Activated T-helper 2 cell treated with anti-CD3 and anti-CD28 coated beads, Interferon-gamma antibody, Interleukin-2, Interleukin-4, amounts not matched to agents 10 μg/mL and 5 μg/mL and 100 μg/mL, durations not matched to agents 14 hours and 24 hours and 36 hours (primary cell): Measurements from ENCODE around the gene COA8. TPM values are rescaled to one million over a fixed set of nuclear protein-coding genes. Genes with fewer than 3 reads are reported as not detected.
A peak's percentile ranks its signal among the peaks of the same experiment; 100 is the strongest.

Experiments used
- DNase-seq: peaks from one replicate; pipeline ENCODE4 v3.0.0; 2021; ENCODE audit warnings: low spot score
- H3K27ac Mint-ChIP-seq: one replicate; pipeline ENCODE4 v1.8.0; 2021; ENCODE audit warnings: mixed read lengths
- H3K27me3 Mint-ChIP-seq: one replicate; pipeline ENCODE4 v1.8.0; 2021; ENCODE audit warnings: low read depth, mixed read lengths
- H3K36me3 Mint-ChIP-seq: one replicate; pipeline ENCODE4 v1.8.0; 2021; ENCODE audit warnings: low read depth, mixed read lengths
- H3K4me1 Mint-ChIP-seq: one replicate; pipeline ENCODE4 v1.8.0; 2021; ENCODE audit warnings: low read depth, mixed read lengths
- H3K4me3 Mint-ChIP-seq: one replicate; pipeline ENCODE4 v1.8.0; 2021; ENCODE audit warnings: low read depth, mild to moderate bottlenecking, moderate library complexity, mixed read lengths
- H3K9me3 Mint-ChIP-seq: one replicate; pipeline ENCODE4 v1.8.0; 2021; ENCODE audit warnings: mixed read lengths
- intact Hi-C: fragments of 100-400 bp; cut with micrococcal nuclease; formaldehyde crosslinking; loops from one replicate; pipeline ENCODE4 v1.15.1; 2023
- total RNA-seq: library from RNA; stranded (reverse); gene quantifications from 2 replicates; pipeline ENCODE4 v1.2.3, GENCODE V29; 2022

COA8 gene, protein sequence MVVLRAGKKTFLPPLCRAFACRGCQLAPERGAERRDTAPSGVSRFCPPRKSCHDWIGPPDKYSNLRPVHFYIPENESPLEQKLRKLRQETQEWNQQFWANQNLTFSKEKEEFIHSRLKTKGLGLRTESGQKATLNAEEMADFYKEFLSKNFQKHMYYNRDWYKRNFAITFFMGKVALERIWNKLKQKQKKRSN
- total RNA-seq, result 31.9 and 33.5 TPM in 2 replicates

GRCh38 chr14:103562429-103563225 lies at the start of gene COA8, which contains the start of gene BAG5:
COA8 (plus strand) TSS chr14:103562960; CDS start chr14:103563002, 42 bp downstream.
BAG5 (minus strand) TSS chr14:103562657; CDS start chr14:103561164, 1,493 bp downstream.
- Mint-ChIP-seq H3K9me3 (no peaks in the 10 kb centered on the region), H3K36me3 (peaks cover 38% of the 10 kb centered on the region), H3K4me1 (peaks cover 38% of the 10 kb centered on the region), H3K4me3 (peak within 1 kb of the TSS; percentile 96), H3K27ac (peak within 1 kb of the TSS; percentile 74), H3K27me3 (no peaks in the 10 kb centered on the region)
- intact Hi-C loops, result loop anchor here (1.0 to 10.0 kb wide), 5 partner anchors 33 to 228 kb away; partner anchors contain the start of genes EIF5, KLC1, TRMT61A and XRCC3
- DNase-seq, result peak; percentile 86

- no peak for DNase-seq
- Mint-ChIP-seq H3K36me3 (peaks cover 7% of the 10 kb centered on the region), H3K4me1 (peaks cover 4% of the 10 kb centered on the region), H3K4me3 (no peak overlapping the region), H3K27me3 (peaks cover 2% of the 10 kb centered on the region), H3K9me3 (no peaks in the 10 kb centered on the region), H3K27ac (no peak overlapping the region)
- intact Hi-C loops, result no loop called here
Measured at GRCh38 chr14:103514596-103515421, 48.0 kb upstream of the COA8 start.

DNA sequence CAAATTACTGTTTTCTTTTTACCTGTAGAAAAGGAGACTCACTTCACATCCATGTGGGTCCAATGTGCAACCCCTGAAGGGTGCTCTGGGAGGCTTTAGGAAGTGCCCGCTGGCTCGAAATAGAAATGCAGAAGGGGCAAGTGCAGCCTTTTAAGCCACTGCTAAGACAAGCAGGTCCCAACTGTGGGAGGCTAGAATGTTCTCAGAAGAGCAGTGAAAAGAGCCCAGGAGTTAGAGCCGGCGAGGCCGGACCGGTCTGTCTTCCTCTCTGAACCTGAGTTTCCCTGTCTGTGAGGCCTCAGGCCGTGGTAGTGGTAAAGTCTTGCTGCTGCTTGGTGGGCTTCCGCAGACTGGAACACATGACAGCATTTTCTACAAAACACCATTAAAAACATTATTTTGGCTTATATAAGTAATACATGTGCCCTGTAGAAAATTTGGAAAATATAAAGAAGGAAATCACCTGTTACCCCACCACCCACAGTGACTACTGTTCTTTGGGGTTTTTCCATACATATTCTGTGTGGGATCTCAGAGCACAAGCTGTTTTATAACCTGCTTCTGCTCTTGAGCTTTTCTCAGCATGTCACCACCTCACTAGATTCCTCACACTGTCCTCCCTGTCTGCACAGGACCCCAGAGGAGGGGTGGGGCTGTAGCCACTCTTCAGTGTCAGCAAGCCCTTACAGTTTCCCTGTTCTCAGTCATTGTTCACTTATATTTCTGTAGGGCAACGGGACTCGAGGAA lies 46.2 kb upstream of the COA8 start:
- peaks cover 4% of the 10 kb centered on the region for H3K36me3 Mint-ChIP-seq
- H3K4me1 Mint-ChIP-seq, result peaks cover 4% of the 10 kb centered on the region
- H3K4me3 Mint-ChIP-seq, result no peak overlapping the region
- no peaks in the 10 kb centered on the region for H3K9me3 Mint-ChIP-seq
- no peak for DNase-seq
- H3K27me3 Mint-ChIP-seq, result peaks cover 2% of the 10 kb centered on the region
- no peak overlapping the region for H3K27ac Mint-ChIP-seq
- intact Hi-C loops, result no loop called here

DNA sequence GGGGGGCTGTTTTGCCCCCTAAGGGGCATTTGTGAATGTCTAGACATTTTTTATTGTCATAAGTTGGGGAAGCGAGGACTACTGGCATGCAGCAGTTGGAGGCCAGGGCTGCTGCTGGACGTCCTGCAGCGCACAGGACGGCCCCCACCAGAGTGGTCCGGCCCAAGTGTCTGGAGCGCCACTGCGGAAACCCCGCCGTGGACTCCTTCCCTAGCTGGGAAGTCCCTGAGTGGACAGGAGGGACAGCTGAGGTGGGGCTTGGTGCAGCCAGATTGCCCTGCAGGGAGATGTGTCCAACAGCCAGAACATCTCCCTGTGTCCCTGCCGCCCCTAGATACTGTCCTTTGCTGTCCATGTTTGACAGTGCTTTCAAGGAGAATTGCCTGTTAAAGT lies 45.6 kb upstream of the COA8 start:
- no peak for DNase-seq
- peaks cover 4% of the 10 kb centered on the region for H3K4me1 Mint-ChIP-seq
- no peak overlapping the region for H3K27ac Mint-ChIP-seq
- intact Hi-C loops, result no loop called here
- H3K27me3 Mint-ChIP-seq, result peaks cover 2% of the 10 kb centered on the region
- H3K36me3 Mint-ChIP-seq, result peaks cover 4% of the 10 kb centered on the region
- H3K4me3 Mint-ChIP-seq, result no peak overlapping the region
- H3K9me3 Mint-ChIP-seq, result no peaks in the 10 kb centered on the region

DNA sequence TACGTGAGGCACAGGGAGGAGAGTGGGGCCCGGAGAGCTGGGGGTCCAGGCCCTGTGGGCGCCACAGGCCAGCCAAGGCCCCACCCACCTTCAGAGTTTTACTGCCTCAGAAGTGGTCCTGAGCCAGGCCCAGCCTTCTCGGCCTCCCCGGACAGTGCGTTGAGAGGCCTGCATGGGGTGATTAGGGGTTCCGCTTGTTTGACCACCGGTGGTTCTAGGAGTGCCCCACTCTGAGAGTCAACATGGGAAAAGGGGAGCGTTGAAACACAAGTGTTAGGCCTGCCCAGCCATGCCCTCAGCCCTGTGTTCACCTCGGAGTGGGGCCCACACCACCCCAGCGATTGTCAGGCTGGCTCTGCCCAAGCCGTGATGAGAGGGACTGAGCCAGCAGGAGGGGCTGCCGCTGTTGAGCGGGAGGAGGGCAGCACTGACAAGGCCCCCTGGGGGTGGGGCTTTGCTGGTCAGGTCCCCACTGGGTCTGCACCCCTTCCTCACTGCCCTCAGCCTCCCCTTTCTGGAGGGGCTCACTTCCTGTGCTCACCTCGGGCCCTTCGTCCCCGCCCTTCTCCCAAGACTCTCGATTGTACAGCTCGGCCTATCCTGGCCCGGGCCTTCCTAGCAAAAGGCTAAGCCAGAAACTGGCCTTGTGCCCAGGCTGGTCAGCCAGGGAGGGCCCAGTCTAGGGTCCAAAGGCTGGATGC lies 44.9 kb upstream of the COA8 start:
- Mint-ChIP-seq H3K9me3 (no peaks in the 10 kb centered on the region), H3K4me1 (peaks cover 4% of the 10 kb centered on the region), H3K36me3 (no peaks in the 10 kb centered on the region), H3K27me3 (peaks cover 2% of the 10 kb centered on the region), H3K4me3 (no peak overlapping the region), H3K27ac (no peak overlapping the region)
- no peak for DNase-seq
- intact Hi-C loops, result loop anchor here (1.0 kb wide), 1 partner anchor 28 kb away; no protein-coding TSS in a partner anchor

- Mint-ChIP-seq H3K4me1 (peaks cover 4% of the 10 kb centered on the region), H3K9me3 (no peaks in the 10 kb centered on the region), H3K27ac (no peak overlapping the region), H3K36me3 (no peaks in the 10 kb centered on the region), H3K4me3 (no peak overlapping the region), H3K27me3 (peaks cover 5% of the 10 kb centered on the region)
- no peak for DNase-seq
- intact Hi-C loops, result loop anchor here (1.0 kb wide), 1 partner anchor 28 kb away; no protein-coding TSS in a partner anchor
Measured at GRCh38 chr14:103518422-103519042, 44.2 kb upstream of the COA8 start.

GRCh38 chr14:103519043-103519836 lies 43.5 kb upstream of the COA8 start:
- no peaks in the 10 kb centered on the region for H3K36me3 Mint-ChIP-seq
- intact Hi-C loops, result no loop called here
- DNase-seq, result no peak
- H3K4me3 Mint-ChIP-seq, result peak overlapping the region; percentile 60
- peaks cover 4% of the 10 kb centered on the region for H3K4me1 Mint-ChIP-seq
- no peaks in the 10 kb centered on the region for H3K9me3 Mint-ChIP-seq
- H3K27ac Mint-ChIP-seq, result no peak overlapping the region
- H3K27me3 Mint-ChIP-seq, result peaks cover 11% of the 10 kb centered on the region

GRCh38 chr14:103519837-103520212 lies 42.9 kb upstream of the COA8 start:
- H3K9me3 Mint-ChIP-seq, result no peaks in the 10 kb centered on the region
- intact Hi-C loops, result no loop called here
- H3K36me3 Mint-ChIP-seq, result no peaks in the 10 kb centered on the region
- H3K4me3 Mint-ChIP-seq, result peak overlapping the region; percentile 41
- peaks cover 4% of the 10 kb centered on the region for H3K4me1 Mint-ChIP-seq
- peaks cover 14% of the 10 kb centered on the region for H3K27me3 Mint-ChIP-seq
- no peak for DNase-seq
- no peak overlapping the region for H3K27ac Mint-ChIP-seq

DNA sequence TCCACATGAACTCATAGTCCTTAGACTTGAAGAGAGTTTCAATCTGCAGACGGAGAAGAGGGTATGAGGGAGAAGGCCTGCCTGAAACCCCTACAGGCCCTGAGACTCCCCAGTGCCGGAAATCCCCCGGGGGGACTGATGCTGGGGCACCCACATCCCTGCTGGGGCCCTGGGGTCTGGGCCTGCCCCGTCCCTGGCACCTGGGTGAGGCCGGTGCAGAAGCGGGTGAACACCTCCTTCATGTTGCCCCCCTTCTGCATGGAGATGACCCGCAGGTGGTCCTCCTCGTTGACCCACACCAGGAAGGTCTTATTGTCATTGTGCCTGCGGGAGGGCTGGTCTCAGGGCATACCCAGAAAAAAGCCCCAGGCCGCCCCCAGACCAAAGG lies 42.5 kb upstream of the COA8 start:
- no peak overlapping the region for H3K27ac Mint-ChIP-seq
- no peak for DNase-seq
- intact Hi-C loops, result no loop called here
- peaks cover 18% of the 10 kb centered on the region for H3K27me3 Mint-ChIP-seq
- H3K4me3 Mint-ChIP-seq, result peak overlapping the region; percentile 7
- H3K36me3 Mint-ChIP-seq, result no peaks in the 10 kb centered on the region
- peaks cover 4% of the 10 kb centered on the region for H3K4me1 Mint-ChIP-seq
- no peaks in the 10 kb centered on the region for H3K9me3 Mint-ChIP-seq

GRCh38 chr14:103520657-103521437 lies 41.9 kb upstream of the COA8 start:
- peaks cover 21% of the 10 kb centered on the region for H3K27me3 Mint-ChIP-seq
- no peaks in the 10 kb centered on the region for H3K9me3 Mint-ChIP-seq
- intact Hi-C loops, result no loop called here
- H3K36me3 Mint-ChIP-seq, result no peaks in the 10 kb centered on the region
- H3K4me3 Mint-ChIP-seq, result peak overlapping the region; percentile 45
- peaks cover 4% of the 10 kb centered on the region for H3K4me1 Mint-ChIP-seq
- DNase-seq, result peak; percentile 57
- H3K27ac Mint-ChIP-seq, result no peak overlapping the region
